Activated gamma-delta T cell treated with anti-CD3 and anti-CD28 coated beads, Interleukin-2, amount 50 U/mL, for 16 hours (primary cell): ENCODE measurements around the gene CPNE5.
"Not testable (repeated sequence)": the region's sequence is repeated elsewhere in the genome, so short reads cannot be mapped to it uniquely, and the experiment has no call there.

Experiments used
- DNase-seq: peaks from one replicate; pipeline ENCODE4 v3.0.0-alpha.2; 2020; ENCODE audit warnings: low read depth

The CPNE5 gene

GRCh38 chr6:36815962-36816735, 23.1 kb downstream of the CPNE5 start:
- no peak for DNase-seq

GRCh38 chr6:36814249-36814648, 25.0 kb downstream of the CPNE5 start:
- DNase-seq: no peak

- DNase-seq: no peak
Observed at GRCh38 chr6:36813526-36813925, 25.7 kb downstream of the CPNE5 start.

GRCh38 chr6:36813047-36813446, 26.2 kb downstream of the CPNE5 start:
- DNase-seq: not testable (repeated sequence)

GRCh38 chr6:36809941-36810803, 29.1 kb downstream of the CPNE5 start:
- no peak for DNase-seq

- no peak for DNase-seq
Observed at GRCh38 chr6:36809156-36809555, 30.1 kb downstream of the CPNE5 start.

GRCh38 chr6:36808634-36809033, 30.6 kb downstream of the CPNE5 start:
- no peak for DNase-seq

GRCh38 chr6:36807750-36808149, 31.5 kb downstream of the CPNE5 start:
- DNase-seq: no peak

- DNase-seq: no peak
Observed at GRCh38 chr6:36807143-36807542, 32.1 kb downstream of the CPNE5 start.

- no peak for DNase-seq
Observed at GRCh38 chr6:36805917-36806316, 33.3 kb downstream of the CPNE5 start.

- DNase-seq: no peak
Observed at GRCh38 chr6:36805096-36805797, 34.0 kb downstream of the CPNE5 start.

- no peak for DNase-seq
Observed at GRCh38 chr6:36804563-36804962, 34.7 kb downstream of the CPNE5 start.

- no peak for DNase-seq
Observed at GRCh38 chr6:36803908-36804307, 35.3 kb downstream of the CPNE5 start.

GRCh38 chr6:36803482-36803881, 35.8 kb downstream of the CPNE5 start:
- no peak for DNase-seq

GRCh38 chr6:36800223-36801076, 38.8 kb downstream of the CPNE5 start:
- DNase-seq: no peak

GRCh38 chr6:36798852-36799251, 40.4 kb downstream of the CPNE5 start:
- DNase-seq: no peak

- no peak for DNase-seq
Observed at GRCh38 chr6:36797653-36798052, 41.6 kb downstream of the CPNE5 start.

GRCh38 chr6:36797055-36797454, 42.2 kb downstream of the CPNE5 start:
- no peak for DNase-seq

- DNase-seq: no peak
Observed at GRCh38 chr6:36794713-36795065, 44.6 kb downstream of the CPNE5 start.

- DNase-seq: no peak
Observed at GRCh38 chr6:36793913-36794712, 45.1 kb downstream of the CPNE5 start.
